Uterus (tissue), 4 donors: Measurements from ENCODE around the gene FER. TPM values are rescaled to one million over a fixed set of nuclear protein-coding genes. Genes with fewer than 3 reads are reported as not detected.

Experiments used
- DNase-seq, 2 donors: peaks; one replicate each; pipeline ENCODE4 v3.0.0-alpha.2; 2019 to 2020
- H3K27ac ChIP-seq, 2 donors: fragments of 200-600 bp; sonication (generic); 1 replicate in 1 of 2; 2 replicates in 1 of 2; pipeline ENCODE4 v1.5.1; 2016 to 2018
- H3K27me3 ChIP-seq, 2 donors: fragments of 200-600 bp; sonication (generic); one replicate each; pipeline ENCODE4 v1.5.1; 2018 to 2019; ENCODE audit warnings: control low read depth in 1 of 2
- H3K36me3 ChIP-seq, 2 donors: fragments of 200-600 bp; sonication (generic); one replicate each; pipeline ENCODE4 v1.5.1; 2019; ENCODE audit warnings: control low read depth in 1 of 2
- H3K4me1 ChIP-seq, 2 donors: fragments of 200-600 bp; sonication (generic); one replicate each; pipeline ENCODE4 v1.5.1; 2018 to 2019; ENCODE audit warnings: control low read depth in 1 of 2
- H3K4me3 ChIP-seq, 2 donors: fragments of 200-600 bp; sonication (generic); 1 replicate in 1 of 2; 2 replicates in 1 of 2; pipeline ENCODE4 v1.5.1; 2018 to 2019; ENCODE audit warnings: mild to moderate bottlenecking in 1 of 2
- H3K9me3 ChIP-seq, 2 donors: fragments of 200-600 bp; sonication (generic); one replicate each; pipeline ENCODE4 v1.5.1; 2019; ENCODE audit warnings: control low read depth in 1 of 2
- POLR2A ChIP-seq, 2 donors: fragments of 450-650 bp; IDR thresholded peaks; one replicate each; pipeline ENCODE4 v1.6.1; 2016; ENCODE audit warnings: antibody characterized with exemption in 2 of 2, mild to moderate bottlenecking in 1 of 2, moderate library complexity in 1 of 2
- intact Hi-C: fragments of 100-400 bp; cut with DNase I; formaldehyde crosslinking; loops from one replicate; pipeline ENCODE4 v1.15.1; 2023; ENCODE audit warnings: low total_unique reads
- total RNA-seq, 4 donors: library from RNA; depleted of rRNA in 3 of 4; stranded (reverse); fragments of >200 nt in 3 of 4; gene quantifications; one replicate each; pipeline versions ENCODE4 v1.1.0 to v1.2.4, GENCODE V29; 2014 to 2023
- TF ChIP-seq, protein P1 (sequence below), 4 experiments: fragments of 200-600 bp in 2 of 4; fragments of 450-650 bp in 2 of 4; sonication (generic) in 2 of 4; IDR thresholded peaks; one replicate each; pipeline ENCODE4 v1.5.1; 2016 to 2019; ENCODE audit warnings: antibody characterized with exemption in 4 of 4, mild to moderate bottlenecking in 2 of 4, moderate library complexity in 1 of 4
- donor health status: DM: yes; HTN: yes; CAD: no.

FER gene
- total RNA-seq, 4 donors from 2014 or later: 16.9 to 60.1 (median 38.0) TPM

DNA sequence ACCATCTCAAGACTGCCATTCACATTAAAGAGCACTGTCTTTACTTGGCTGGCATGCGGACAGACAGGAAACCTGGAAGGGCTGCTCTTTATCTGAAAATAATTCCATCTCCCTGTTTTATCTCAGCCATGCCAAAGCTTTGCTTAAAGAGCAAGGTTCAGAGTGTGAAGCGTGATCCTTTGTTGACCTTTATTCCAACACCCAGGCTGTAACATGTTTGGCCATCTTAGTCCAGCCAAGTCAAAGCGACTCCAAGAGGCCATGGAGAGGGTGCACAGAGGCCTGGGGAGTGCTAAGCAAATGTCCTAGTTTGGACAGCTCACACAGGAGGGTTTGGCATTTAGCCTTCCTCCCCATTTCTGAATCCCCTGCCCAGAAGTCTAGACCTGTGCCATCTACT lies 467.3 kb downstream of the FER start:
- H3K9me3 ChIP-seq: no peaks in the 10 kb centered on the region
- DNase-seq: no peak
- intact Hi-C loops: no loop called here
- H3K27ac ChIP-seq: no peak overlapping the region
- H3K4me1 ChIP-seq: no peaks in the 10 kb centered on the region
- H3K27me3 ChIP-seq: no peaks in the 10 kb centered on the region
- no peaks in the 10 kb centered on the region for H3K36me3 ChIP-seq
- no peak overlapping the region for H3K4me3 ChIP-seq
- TF ChIP-seq, protein P1, sequence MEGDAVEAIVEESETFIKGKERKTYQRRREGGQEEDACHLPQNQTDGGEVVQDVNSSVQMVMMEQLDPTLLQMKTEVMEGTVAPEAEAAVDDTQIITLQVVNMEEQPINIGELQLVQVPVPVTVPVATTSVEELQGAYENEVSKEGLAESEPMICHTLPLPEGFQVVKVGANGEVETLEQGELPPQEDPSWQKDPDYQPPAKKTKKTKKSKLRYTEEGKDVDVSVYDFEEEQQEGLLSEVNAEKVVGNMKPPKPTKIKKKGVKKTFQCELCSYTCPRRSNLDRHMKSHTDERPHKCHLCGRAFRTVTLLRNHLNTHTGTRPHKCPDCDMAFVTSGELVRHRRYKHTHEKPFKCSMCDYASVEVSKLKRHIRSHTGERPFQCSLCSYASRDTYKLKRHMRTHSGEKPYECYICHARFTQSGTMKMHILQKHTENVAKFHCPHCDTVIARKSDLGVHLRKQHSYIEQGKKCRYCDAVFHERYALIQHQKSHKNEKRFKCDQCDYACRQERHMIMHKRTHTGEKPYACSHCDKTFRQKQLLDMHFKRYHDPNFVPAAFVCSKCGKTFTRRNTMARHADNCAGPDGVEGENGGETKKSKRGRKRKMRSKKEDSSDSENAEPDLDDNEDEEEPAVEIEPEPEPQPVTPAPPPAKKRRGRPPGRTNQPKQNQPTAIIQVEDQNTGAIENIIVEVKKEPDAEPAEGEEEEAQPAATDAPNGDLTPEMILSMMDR (IDR thresholded peaks at IDR 0.05): no peak
- no peak for TF ChIP-seq POLR2A (IDR thresholded peaks at IDR 0.05)

DNA sequence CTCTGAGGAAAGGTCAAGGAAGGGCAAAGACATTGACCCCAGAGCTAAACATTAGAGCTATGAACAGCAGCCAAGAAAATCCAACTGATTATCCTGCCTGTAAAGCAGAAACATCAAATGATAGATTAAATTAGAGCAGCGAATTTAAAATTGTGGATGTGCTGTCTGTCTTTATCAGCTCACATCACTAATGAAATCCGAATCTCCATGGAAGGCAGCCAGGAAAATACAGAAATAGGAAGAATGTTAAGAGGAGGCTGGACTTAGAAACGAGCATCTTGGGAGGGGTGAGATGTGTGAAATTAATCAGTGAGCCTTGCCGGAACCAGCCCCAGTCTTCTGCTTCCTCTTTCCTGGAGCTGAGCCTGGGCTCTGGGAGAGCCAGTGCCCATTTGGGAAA lies 471.1 kb downstream of the FER start:
- Histone ChIP-seq H3K36me3 (no peaks in the 10 kb centered on the region), H3K27me3 (no peaks in the 10 kb centered on the region), H3K4me3 (no peak overlapping the region), H3K4me1 (no peaks in the 10 kb centered on the region), H3K9me3 (no peaks in the 10 kb centered on the region), H3K27ac (no peak overlapping the region)
- no peak for DNase-seq
- TF ChIP-seq, protein P1 (IDR thresholded peaks at IDR 0.05): no peak
- TF ChIP-seq POLR2A (IDR thresholded peaks at IDR 0.05): no peak
- intact Hi-C loops: no loop called here

DNA sequence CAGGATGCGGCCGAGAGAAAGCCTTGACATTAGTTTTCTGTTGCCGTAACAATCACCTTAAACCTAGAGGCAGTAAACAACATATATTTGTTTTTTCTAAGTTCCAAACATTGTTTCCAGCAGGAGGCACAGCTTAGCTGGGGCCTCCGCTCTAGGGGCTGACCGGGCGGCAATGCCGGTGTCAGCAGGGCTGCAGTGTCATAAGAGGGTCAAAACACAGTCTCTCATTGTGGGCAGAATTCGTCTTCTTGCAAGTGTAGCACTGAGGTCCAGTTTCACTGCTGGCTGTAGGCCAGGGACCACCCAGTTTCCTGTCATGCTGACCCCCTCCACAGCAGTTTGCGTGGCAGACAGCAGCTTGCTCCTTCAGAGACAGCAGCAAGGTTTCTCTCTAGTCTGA lies 475.8 kb downstream of the FER start:
- no peaks in the 10 kb centered on the region for H3K4me1 ChIP-seq
- no peak for DNase-seq
- intact Hi-C loops: no loop called here
- no peaks in the 10 kb centered on the region for H3K36me3 ChIP-seq
- TF ChIP-seq, protein P1 (IDR thresholded peaks at IDR 0.05): no peak
- TF ChIP-seq POLR2A (IDR thresholded peaks at IDR 0.05): no peak
- no peak overlapping the region for H3K4me3 ChIP-seq
- H3K27me3 ChIP-seq: no peaks in the 10 kb centered on the region
- H3K9me3 ChIP-seq: no peaks in the 10 kb centered on the region
- no peak overlapping the region for H3K27ac ChIP-seq

DNA sequence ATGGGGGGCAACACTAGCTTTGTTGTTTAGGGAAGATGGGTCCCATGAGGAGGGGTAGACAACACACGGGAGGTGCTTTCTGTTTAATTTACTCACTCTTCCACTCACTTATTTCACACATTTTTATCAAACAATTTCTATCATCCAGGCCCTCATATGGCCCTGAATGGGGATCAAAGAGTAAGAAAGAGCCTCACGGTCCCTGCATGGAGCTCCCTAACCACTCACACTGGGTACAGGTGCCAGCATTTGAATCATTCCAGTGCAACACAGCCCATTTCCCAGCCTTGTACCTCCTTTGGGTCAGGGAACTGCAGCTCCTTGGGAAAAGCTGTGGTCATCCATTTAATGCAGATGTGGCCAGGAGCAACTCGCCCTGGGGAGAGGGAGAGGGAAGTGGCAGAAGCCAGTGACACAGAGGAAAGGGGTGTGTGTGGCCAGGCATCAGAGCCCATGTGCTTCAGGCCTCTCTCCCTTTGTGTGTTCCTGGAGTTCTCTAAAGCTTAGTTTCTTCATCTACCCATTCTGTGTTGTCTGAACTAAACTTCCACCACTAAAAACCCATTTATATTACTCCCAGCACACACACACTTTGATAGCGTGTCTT lies 476.7 kb downstream of the FER start:
- intact Hi-C loops: no loop called here
- TF ChIP-seq, protein P1 (IDR thresholded peaks at IDR 0.05): no peak
- no peak for TF ChIP-seq POLR2A (IDR thresholded peaks at IDR 0.05)
- H3K27me3 ChIP-seq: no peaks in the 10 kb centered on the region
- no peak overlapping the region for H3K4me3 ChIP-seq
- no peak overlapping the region for H3K27ac ChIP-seq
- no peak for DNase-seq
- no peaks in the 10 kb centered on the region for H3K4me1 ChIP-seq
- no peaks in the 10 kb centered on the region for H3K36me3 ChIP-seq
- H3K9me3 ChIP-seq: no peaks in the 10 kb centered on the region

DNA sequence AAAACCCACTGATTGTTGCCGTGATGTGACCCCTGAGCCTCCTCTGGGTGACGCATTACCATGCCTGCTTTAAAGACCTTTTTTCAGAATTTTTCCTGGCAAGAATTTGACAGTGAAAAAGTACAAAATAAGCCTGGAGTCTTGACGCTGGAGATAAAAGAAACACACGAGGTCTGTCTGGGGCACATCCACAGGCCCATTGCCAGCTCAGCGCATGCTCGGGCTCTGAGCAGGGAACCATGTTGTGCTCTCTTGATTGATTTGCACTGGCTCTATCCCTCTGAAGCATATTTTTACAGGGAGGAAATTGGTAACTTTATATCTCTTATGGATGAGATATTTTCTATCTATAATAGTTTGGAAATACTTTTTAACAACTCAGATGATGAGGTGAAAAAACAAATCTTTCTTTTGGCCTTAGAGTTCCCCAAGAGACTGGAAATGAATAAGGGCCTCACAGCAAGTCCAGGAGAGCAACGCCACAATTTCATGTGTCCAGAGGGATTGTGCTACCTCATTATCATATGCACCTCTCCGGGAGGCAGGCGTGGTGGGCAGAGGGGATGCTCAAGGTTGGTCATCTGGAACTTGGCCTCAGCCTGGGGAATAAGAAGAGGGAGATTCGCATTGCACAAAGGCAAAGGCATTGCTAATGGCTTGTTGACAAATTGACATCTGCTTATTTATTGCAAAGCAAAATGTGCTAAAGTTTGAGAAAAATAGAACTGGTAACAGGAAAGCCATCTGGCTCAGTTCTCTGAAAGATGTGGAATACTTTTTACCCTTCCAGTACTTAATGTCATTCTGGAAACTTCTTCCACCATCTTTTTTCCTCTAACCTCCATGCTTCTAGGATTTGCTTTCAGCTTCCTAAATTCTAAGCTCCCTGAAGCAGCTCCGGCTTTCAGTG lies 478.3 kb downstream of the FER start:
- Histone ChIP-seq H3K4me1 (no peaks in the 10 kb centered on the region), H3K4me3 (no peak overlapping the region), H3K27ac (no peak overlapping the region), H3K36me3 (no peaks in the 10 kb centered on the region), H3K27me3 (no peaks in the 10 kb centered on the region), H3K9me3 (no peaks in the 10 kb centered on the region)
- DNase-seq: peak in 1 of 2 donors; percentile 27
- intact Hi-C loops: no loop called here
- TF ChIP-seq, protein P1 (IDR thresholded peaks at IDR 0.05): no peak
- no peak for TF ChIP-seq POLR2A (IDR thresholded peaks at IDR 0.05)
